HCT116 (cell line): ENCODE measurements around the gene GPI. TPM values are rescaled to one million over a fixed set of nuclear protein-coding genes. Genes with fewer than 3 reads are reported as not detected.

Experiments used
- ATAC-seq: fragments of 200-7000 bp; cut with Tn5 transposase; 2 replicates; pipeline ENCODE4 v1.9.1; 2020; ENCODE audit warnings: mild to moderate bottlenecking, moderate library complexity
- Bru-seq: library from RNA; stranded (reverse); fragments of 400-500 nt; gene quantifications from one replicate; lab custom pipeline; 2021; lab: Mats Ljungman, UMichigan
- BruChase-seq, 2 experiments: library from RNA; stranded (reverse); fragments of 400-500 nt; gene quantifications; one replicate each; lab custom pipeline; 2021; lab: Mats Ljungman, UMichigan
- BruUV-seq: library from RNA; stranded (reverse); fragments of 400-500 nt; replicated peaks from 2 replicates; lab custom pipeline; 2021; lab: Mats Ljungman, UMichigan
- CTCF ChIA-PET: fragments of 300-600 bp; sonication (Branson Sonifier 250); formaldehyde crosslinking; loops from one replicate; lab custom pipeline; 2021; ENCODE audit warnings: antibody characterized with exemption; lab: Charles Lee
- POLR2A ChIA-PET: fragments of 300-600, 350-600 bp; sonication (Branson Sonifier 250); formaldehyde crosslinking; loops from one replicate; lab custom pipeline; 2021; ENCODE audit warnings: antibody characterized with exemption; lab: Charles Lee
- RAD21 ChIA-PET, 2 experiments: fragments of 300-600 bp; sonication (Branson Sonifier 250); formaldehyde crosslinking; loops; one replicate each; lab custom pipeline; 2023; ENCODE audit warnings: low total read pairs in 2 of 2; ENCODE audit not compliant: uncharacterized antibody in 2 of 2, unreplicated experiment in 2 of 2, low non-redundant PET in 1 of 2; lab: Charles Lee
- DNase-seq: peaks from one replicate; pipeline ENCODE4 v3.0.0-alpha.2; 2010; ENCODE audit warnings: low read depth, low spot score
- H2AFZ ChIP-seq: fragments of 200-600 bp; shearing (Covaris generic), sonication (generic); 2 replicates; pipeline ENCODE4 v1.6.1; 2017; ENCODE audit warnings: low read depth, mixed run types, mixed read lengths, antibody characterized with exemption, low read length; ENCODE audit not compliant: poor library complexity, severe bottlenecking
- H3K27ac ChIP-seq: 2 replicates; pipeline ENCODE4 v1.5.1; 2012; ENCODE audit warnings: low read depth, low read length
- H3K27me3 ChIP-seq: fragments of 200-600 bp; sonication (generic); 2 replicates; pipeline ENCODE4 v1.6.1; 2016; ENCODE audit warnings: mixed run types, low read length, mixed read lengths; ENCODE audit not compliant: insufficient read depth
- H3K36me3 ChIP-seq, 2 experiments: fragments of 200-500 bp in 1 of 2; fragments of 200-600 bp in 1 of 2; sonication (Bioruptor generic) in 1 of 2; sonication (generic) in 1 of 2; 2 replicates each; pipeline versions ENCODE4 v1.5.1 to v1.6.1; 2014 to 2016; ENCODE audit warnings: low read length in 2 of 2, inconsistent platforms in 1 of 2, mixed read lengths in 1 of 2, mixed run types in 1 of 2; ENCODE audit not compliant: insufficient read depth in 2 of 2, control insufficient read depth in 1 of 2
- H3K4me1 ChIP-seq, 2 experiments: fragments of 200-600 bp in 1 of 2; sonication (generic) in 1 of 2; 2 replicates each; pipeline versions ENCODE4 v1.5.1 to v1.6.1; 2012 to 2017; ENCODE audit warnings: low read length in 2 of 2, inconsistent platforms in 1 of 2, mild to moderate bottlenecking in 1 of 2, mixed read lengths in 1 of 2, mixed run types in 1 of 2, moderate library complexity in 1 of 2; ENCODE audit not compliant: insufficient read depth in 2 of 2, control insufficient read depth in 1 of 2
- H3K4me2 ChIP-seq: fragments of 200-600 bp; sonication (generic); 2 replicates; pipeline ENCODE4 v1.6.1; 2017; ENCODE audit warnings: mixed run types, low read length, mixed read lengths
- H3K4me3 ChIP-seq, 2 experiments: fragments of 200-600 bp in 1 of 2; sonication (generic) in 1 of 2; replicated peaks in 1 of 2; 2 replicates each; pipeline ENCODE4 v1.5.1; 2011 to 2016; ENCODE audit warnings: low read length in 2 of 2, control low read depth in 1 of 2, low read depth in 1 of 2, mild to moderate bottlenecking in 1 of 2, mixed read lengths in 1 of 2, mixed run types in 1 of 2
- H3K79me2 ChIP-seq: fragments of 200-600 bp; sonication (generic); 2 replicates; pipeline ENCODE4 v1.6.1; 2017; ENCODE audit warnings: mild to moderate bottlenecking, mixed run types, low read length, moderate library complexity, mixed read lengths; ENCODE audit not compliant: insufficient read depth
- H3K9ac ChIP-seq: fragments of 200-600 bp; sonication (generic); 2 replicates; pipeline ENCODE4 v1.6.1; 2016; ENCODE audit warnings: low read length, mixed read lengths
- H3K9me2 ChIP-seq: fragments of 200-600 bp; sonication (generic), shearing (Covaris generic); 2 replicates; pipeline ENCODE4 v1.6.1; 2017; ENCODE audit warnings: mixed run types, mild to moderate bottlenecking, moderate library complexity; ENCODE audit not compliant: insufficient read depth
- H3K9me3 ChIP-seq, 2 experiments: fragments of 200-500 bp in 1 of 2; fragments of 200-600 bp in 1 of 2; sonication (Bioruptor generic) in 1 of 2; sonication (generic) in 1 of 2; 2 replicates each; pipeline ENCODE4 v1.6.1; 2014 to 2017; ENCODE audit warnings: low read length in 2 of 2, mixed read lengths in 2 of 2, inconsistent platforms in 1 of 2, low read depth in 1 of 2, mild to moderate bottlenecking in 1 of 2, mixed run types in 1 of 2, moderate library complexity in 1 of 2; ENCODE audit not compliant: control insufficient read depth in 1 of 2, insufficient read depth in 1 of 2
- H4K20me1 ChIP-seq: fragments of 200-600 bp; sonication (generic), shearing (Covaris generic); 2 replicates; pipeline ENCODE4 v1.6.1; 2017; ENCODE audit warnings: mixed run types, mild to moderate bottlenecking, moderate library complexity; ENCODE audit not compliant: insufficient read depth
- CBX3 ChIP-seq: IDR thresholded peaks from 2 replicates; pipeline ENCODE4 v1.6.1; 2012; ENCODE audit warnings: low read depth
- CEBPB ChIP-seq: IDR thresholded peaks from 2 replicates; pipeline ENCODE4 v1.6.1; 2012; ENCODE audit warnings: low read depth
- EGR1 ChIP-seq: IDR thresholded peaks from 2 replicates; pipeline ENCODE4 v1.6.1; 2012; ENCODE audit warnings: low read depth
- MAX ChIP-seq: IDR thresholded peaks from 2 replicates; pipeline ENCODE4 v1.6.1; 2012
- POLR2A ChIP-seq: IDR thresholded peaks from 2 replicates; pipeline ENCODE4 v1.7.0; 2011; ENCODE audit warnings: borderline replicate concordance; ENCODE audit not compliant: insufficient read depth, insufficient read length; ENCODE audit errors: extremely low read depth
- POLR2AphosphoS5 ChIP-seq: IDR thresholded peaks from 2 replicates; pipeline ENCODE4 v1.6.1; 2011; ENCODE audit warnings: mild to moderate bottlenecking, low read depth, low read length, moderate library complexity
- SIN3A ChIP-seq: IDR thresholded peaks from 2 replicates; pipeline ENCODE4 v1.6.1; 2012; ENCODE audit warnings: low read depth
- SRF ChIP-seq: IDR thresholded peaks from 2 replicates; pipeline ENCODE4 v1.6.1; 2012; ENCODE audit warnings: low read depth
- YY1 ChIP-seq: IDR thresholded peaks from 2 replicates; pipeline ENCODE4 v1.6.1; 2011; ENCODE audit warnings: low read length, low read depth, moderate library complexity, mild to moderate bottlenecking; ENCODE audit not compliant: insufficient replicate concordance; ENCODE audit errors: extremely low read depth
- intact Hi-C: fragments of 100-400 bp; cut with micrococcal nuclease; formaldehyde crosslinking; loops from 2 replicates; pipeline ENCODE4 v1.10.0; 2022
- long read RNA-seq: library from polyadenylated mRNA; unstranded; transcript quantifications from one replicate; pipeline ENCODE4 v2.0.0, GENCODE V29; 2021; ENCODE audit not compliant: unreplicated experiment
- polyA plus RNA-seq: library from polyadenylated mRNA; unstranded; fragments of >200 nt; gene quantifications from 2 replicates; pipeline ENCODE4 v1.2.1, GENCODE V29; 2012; ENCODE audit warnings: missing spikeins
- total RNA-seq: library from RNA; stranded (reverse); gene quantifications from one replicate; pipeline ENCODE4 v1.2.1, GENCODE V29; 2021; ENCODE audit not compliant: unreplicated experiment
- TF ChIP-seq, protein P1 (sequence below), 3 experiments: fragments of 200-600 bp in 1 of 3; sonication (generic) in 1 of 3; IDR thresholded peaks in 2 of 3; conservative IDR thresholded peaks in 1 of 3; 2 replicates each; pipeline ENCODE4 v1.5.1; 2012 to 2017; ENCODE audit warnings: low read depth in 2 of 3, low read length in 2 of 3, antibody characterized with exemption in 1 of 3, borderline replicate concordance in 1 of 3, control low read depth in 1 of 3, mild to moderate bottlenecking in 1 of 3, mixed read lengths in 1 of 3, mixed run types in 1 of 3, moderate library complexity in 1 of 3; ENCODE audit not compliant: insufficient read depth in 1 of 3
- TF ChIP-seq, protein P2 (sequence below): IDR thresholded peaks from 2 replicates; pipeline ENCODE4 v1.6.1; 2012; ENCODE audit warnings: low read depth

The GPI gene
- total RNA-seq (787 TPM), Bru-seq, nascent RNA (percentile 80 among the genes with signal in this experiment), BruChase-seq, experiment 1, labeled RNA remaining after a 6-hour chase (percentile 95 among the genes with signal in this experiment), BruChase-seq, experiment 2, labeled RNA remaining after a 2-hour chase (percentile 89 among the genes with signal in this experiment)
- polyA plus RNA-seq = 1,417 and 1,906 TPM in 2 replicates
- long read RNA-seq, full-length matches to known transcripts = 1,048 of 1,403 reads
- long read RNA-seq, partial matches to known transcripts = 284 of 1,403 reads
- long read RNA-seq, other reads (novel, unspliced or antisense) = 71 of 1,403 reads

DNA sequence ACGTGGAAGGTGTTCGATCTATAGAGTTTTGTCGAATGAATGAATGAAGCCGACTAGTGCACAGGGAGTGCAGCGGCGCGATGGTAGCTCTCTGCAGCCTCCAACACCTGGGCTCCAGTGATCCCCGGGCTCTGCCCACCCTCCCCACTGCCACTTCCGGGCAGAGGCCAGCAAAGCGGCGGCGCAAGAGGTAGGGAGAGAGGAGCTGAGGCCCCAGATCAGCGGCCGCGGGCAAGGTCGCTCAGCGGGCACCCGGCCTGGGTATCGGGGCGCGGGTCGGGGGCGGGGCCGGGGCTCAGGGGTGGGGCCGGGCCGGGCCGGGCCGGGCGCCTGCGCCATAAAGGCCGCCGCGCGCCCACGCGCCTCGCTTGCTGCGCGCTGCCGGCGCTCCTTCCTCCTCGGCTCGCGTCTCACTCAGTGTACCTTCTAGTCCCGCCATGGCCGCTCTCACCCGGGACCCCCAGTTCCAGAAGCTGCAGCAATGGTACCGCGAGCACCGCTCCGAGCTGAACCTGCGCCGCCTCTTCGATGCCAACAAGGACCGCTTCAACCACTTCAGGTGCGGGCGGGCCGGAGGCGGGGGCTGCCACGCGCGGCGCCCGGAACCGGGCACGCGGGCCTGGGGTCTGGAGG lies at the start of gene GPI:
Gene GPI (plus strand): TSS at position 367 of the 633 bp plus-strand sequence. CDS start 71 bp downstream, at position 438.
- TF ChIP-seq EGR1 (peak; percentile 59), SIN3A (peak; percentile 73), YY1 (peak; percentile 48), SRF (no peak), POLR2A (peak; percentile 82), MAX (no peak; the same call in 1 of the 2 replicates), CBX3 (no peak), CEBPB (no peak), POLR2AphosphoS5 (peak; percentile 97)
- TF ChIP-seq, protein P1, sequence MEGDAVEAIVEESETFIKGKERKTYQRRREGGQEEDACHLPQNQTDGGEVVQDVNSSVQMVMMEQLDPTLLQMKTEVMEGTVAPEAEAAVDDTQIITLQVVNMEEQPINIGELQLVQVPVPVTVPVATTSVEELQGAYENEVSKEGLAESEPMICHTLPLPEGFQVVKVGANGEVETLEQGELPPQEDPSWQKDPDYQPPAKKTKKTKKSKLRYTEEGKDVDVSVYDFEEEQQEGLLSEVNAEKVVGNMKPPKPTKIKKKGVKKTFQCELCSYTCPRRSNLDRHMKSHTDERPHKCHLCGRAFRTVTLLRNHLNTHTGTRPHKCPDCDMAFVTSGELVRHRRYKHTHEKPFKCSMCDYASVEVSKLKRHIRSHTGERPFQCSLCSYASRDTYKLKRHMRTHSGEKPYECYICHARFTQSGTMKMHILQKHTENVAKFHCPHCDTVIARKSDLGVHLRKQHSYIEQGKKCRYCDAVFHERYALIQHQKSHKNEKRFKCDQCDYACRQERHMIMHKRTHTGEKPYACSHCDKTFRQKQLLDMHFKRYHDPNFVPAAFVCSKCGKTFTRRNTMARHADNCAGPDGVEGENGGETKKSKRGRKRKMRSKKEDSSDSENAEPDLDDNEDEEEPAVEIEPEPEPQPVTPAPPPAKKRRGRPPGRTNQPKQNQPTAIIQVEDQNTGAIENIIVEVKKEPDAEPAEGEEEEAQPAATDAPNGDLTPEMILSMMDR (IDR thresholded peaks at IDR 0.05 in 2 of 3, conservative IDR thresholded peaks at IDR 0.05 in 1 of 3; ENCODE audit: borderline replicate concordance in 1 of 3, insufficient read depth in 1 of 3, low read depth in 2 of 3, low read length in 2 of 3) = no peak
- TF ChIP-seq, protein P2, sequence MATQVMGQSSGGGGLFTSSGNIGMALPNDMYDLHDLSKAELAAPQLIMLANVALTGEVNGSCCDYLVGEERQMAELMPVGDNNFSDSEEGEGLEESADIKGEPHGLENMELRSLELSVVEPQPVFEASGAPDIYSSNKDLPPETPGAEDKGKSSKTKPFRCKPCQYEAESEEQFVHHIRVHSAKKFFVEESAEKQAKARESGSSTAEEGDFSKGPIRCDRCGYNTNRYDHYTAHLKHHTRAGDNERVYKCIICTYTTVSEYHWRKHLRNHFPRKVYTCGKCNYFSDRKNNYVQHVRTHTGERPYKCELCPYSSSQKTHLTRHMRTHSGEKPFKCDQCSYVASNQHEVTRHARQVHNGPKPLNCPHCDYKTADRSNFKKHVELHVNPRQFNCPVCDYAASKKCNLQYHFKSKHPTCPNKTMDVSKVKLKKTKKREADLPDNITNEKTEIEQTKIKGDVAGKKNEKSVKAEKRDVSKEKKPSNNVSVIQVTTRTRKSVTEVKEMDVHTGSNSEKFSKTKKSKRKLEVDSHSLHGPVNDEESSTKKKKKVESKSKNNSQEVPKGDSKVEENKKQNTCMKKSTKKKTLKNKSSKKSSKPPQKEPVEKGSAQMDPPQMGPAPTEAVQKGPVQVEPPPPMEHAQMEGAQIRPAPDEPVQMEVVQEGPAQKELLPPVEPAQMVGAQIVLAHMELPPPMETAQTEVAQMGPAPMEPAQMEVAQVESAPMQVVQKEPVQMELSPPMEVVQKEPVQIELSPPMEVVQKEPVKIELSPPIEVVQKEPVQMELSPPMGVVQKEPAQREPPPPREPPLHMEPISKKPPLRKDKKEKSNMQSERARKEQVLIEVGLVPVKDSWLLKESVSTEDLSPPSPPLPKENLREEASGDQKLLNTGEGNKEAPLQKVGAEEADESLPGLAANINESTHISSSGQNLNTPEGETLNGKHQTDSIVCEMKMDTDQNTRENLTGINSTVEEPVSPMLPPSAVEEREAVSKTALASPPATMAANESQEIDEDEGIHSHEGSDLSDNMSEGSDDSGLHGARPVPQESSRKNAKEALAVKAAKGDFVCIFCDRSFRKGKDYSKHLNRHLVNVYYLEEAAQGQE = no peak
- TF ChIP-seq, all 23 proteins: peak for 5
- peak within 1 kb of the TSS; percentile 91 for H3K27ac ChIP-seq
- peaks cover 49% of the 10 kb centered on the region for H3K79me2 ChIP-seq
- H3K9me3 ChIP-seq = no peaks in the 10 kb centered on the region
- peaks cover 18 to 35% of the 10 kb centered on the region in 2 experiments for H3K4me1 ChIP-seq
- H3K27me3 ChIP-seq = no peaks in the 10 kb centered on the region
- H3K9ac ChIP-seq = peak within 1 kb of the TSS; percentile 98
- peak; percentile 88 for ATAC-seq
- peak within 1 kb of the TSS; percentile 97 for H3K4me2 ChIP-seq
- peak within 1 kb of the TSS; percentile 94 to 99 for H3K4me3 ChIP-seq
- no TSS peak for BruUV-seq
- ChIA-PET RAD21 (no interaction called here), CTCF (no interaction called here), POLR2A (interaction anchor here (1.5 kb wide), 1 partner anchor 8 kb away, joined by 3 read pairs; no protein-coding TSS in a partner anchor)
- peak within 1 kb of the TSS; percentile 82 for H2AFZ ChIP-seq
- intact Hi-C loops = no loop called here
- H3K36me3 ChIP-seq = peaks cover 29 to 32% of the 10 kb centered on the region in 2 experiments; a peak in 3 of 4 replicates
- 0 out of 2 replicates have a peak, but pooled peaks cover 5% of the 10 kb centered on the region for H4K20me1 ChIP-seq
- no peak for DNase-seq
- no peaks in the 10 kb centered on the region for H3K9me2 ChIP-seq
